ENCODE measurements around the gene GLG1.
A peak's percentile ranks its signal among the peaks of the same experiment; 100 is the strongest.

Gene GLG1

DNA sequence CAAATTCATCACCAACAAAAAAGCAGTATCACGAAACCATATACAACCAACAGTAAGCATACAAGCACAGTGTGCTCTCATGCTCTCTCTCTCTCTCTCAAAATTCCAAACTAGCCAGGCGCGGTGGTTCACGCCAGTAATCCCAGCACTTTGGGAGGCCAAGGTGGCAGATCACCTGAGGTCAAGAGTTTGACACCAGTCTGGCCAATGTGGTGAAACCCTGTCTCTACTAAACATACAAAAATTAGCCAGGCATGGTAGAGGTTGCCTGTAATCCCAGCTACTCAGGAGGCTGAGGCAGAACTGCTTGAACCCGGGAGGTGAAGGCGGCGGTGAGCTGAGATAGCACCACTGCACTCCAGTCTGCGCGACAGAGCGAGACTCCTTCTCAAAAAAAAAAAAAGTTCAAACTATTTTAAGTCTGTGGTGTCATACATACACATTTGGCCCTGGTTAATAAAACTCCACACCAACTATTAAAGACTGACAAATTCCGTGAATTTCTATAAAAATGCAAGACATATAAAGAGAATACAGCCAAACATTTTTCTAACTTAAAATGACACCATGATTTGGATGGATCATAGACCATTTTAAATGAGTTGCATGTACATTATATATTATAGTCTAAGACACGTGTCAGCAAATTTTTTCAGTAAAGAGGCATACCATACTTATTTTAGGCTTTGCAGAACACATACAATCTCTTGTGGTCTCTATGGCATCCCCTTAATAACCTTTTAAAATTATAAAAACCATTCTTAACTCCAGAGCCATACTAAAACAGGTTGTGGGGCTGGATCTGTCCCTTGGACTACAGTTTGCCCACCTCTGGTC, 30.9 kb downstream of the GLG1 start:
- Mint-ChIP-seq H3K36me3 (ENCODE audit: low read depth) (peaks cover 11% of the 10 kb centered on the region), H3K27ac (no peak overlapping the region), H3K4me3 (no peak overlapping the region), H3K9me3 (no peaks in the 10 kb centered on the region), H3K27me3 (no peaks in the 10 kb centered on the region), H3K4me1 (ENCODE audit: low read depth) (peaks cover 42% of the 10 kb centered on the region)
- intact Hi-C loops (cut with micrococcal nuclease), result no loop called here

DNA sequence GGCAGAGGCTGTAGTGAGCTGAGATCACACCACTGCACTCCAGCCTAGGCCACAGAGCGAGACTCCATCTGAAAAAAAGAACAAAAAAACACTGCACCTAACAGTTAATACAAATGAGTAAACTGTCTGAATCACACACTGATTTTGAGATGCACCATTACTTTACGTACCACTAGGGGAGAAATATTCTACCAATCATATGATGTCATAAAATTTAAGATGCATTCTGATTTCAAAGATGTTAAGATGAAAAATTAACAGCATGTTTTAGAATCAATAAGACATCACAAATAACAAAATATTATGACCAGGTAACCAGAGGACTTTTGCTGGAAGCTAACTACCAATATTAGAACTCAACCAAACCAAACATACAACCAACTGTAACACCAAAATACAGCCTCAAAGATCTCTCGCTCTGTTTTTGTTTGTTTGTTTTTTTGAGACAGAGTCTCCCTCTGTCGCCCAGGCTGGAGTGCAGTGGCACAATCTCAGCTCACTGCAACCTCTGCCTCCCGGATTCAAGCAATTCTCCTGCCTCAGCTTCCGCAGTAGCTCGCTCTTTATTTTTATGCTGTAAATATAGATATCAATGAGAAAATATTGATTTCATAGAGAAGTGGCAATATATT, 31.6 kb downstream of the GLG1 start:
- H3K27ac Mint-ChIP-seq, result no peak overlapping the region
- intact Hi-C loops (cut with micrococcal nuclease), result no loop called here
- no peak overlapping the region for H3K4me3 Mint-ChIP-seq
- H3K4me1 Mint-ChIP-seq (ENCODE audit: low read depth), result peaks cover 36% of the 10 kb centered on the region
- H3K27me3 Mint-ChIP-seq, result no peaks in the 10 kb centered on the region
- H3K9me3 Mint-ChIP-seq, result no peaks in the 10 kb centered on the region
- H3K36me3 Mint-ChIP-seq (ENCODE audit: low read depth), result peaks cover 11% of the 10 kb centered on the region

GRCh38 chr16:74574146-74574545, 32.8 kb downstream of the GLG1 start:
- Mint-ChIP-seq H3K36me3 (ENCODE audit: low read depth) (peaks cover 11% of the 10 kb centered on the region), H3K27me3 (no peaks in the 10 kb centered on the region), H3K4me1 (ENCODE audit: low read depth) (peaks cover 31% of the 10 kb centered on the region), H3K27ac (no peak overlapping the region), H3K4me3 (no peak overlapping the region), H3K9me3 (no peaks in the 10 kb centered on the region)
- intact Hi-C loops (cut with micrococcal nuclease), result no loop called here

GRCh38 chr16:74573622-74574021, 33.3 kb downstream of the GLG1 start:
- H3K9me3 Mint-ChIP-seq, result no peaks in the 10 kb centered on the region
- H3K27ac Mint-ChIP-seq, result no peak overlapping the region

GRCh38 chr16:74570412-74571301, 36.3 kb downstream of the GLG1 start:
- no peaks in the 10 kb centered on the region for H3K27me3 Mint-ChIP-seq
- H3K36me3 Mint-ChIP-seq (ENCODE audit: low read depth), result peaks cover 21% of the 10 kb centered on the region
- H3K27ac Mint-ChIP-seq, result no peak overlapping the region
- peaks cover 22% of the 10 kb centered on the region for H3K4me1 Mint-ChIP-seq (ENCODE audit: low read depth)
- no peaks in the 10 kb centered on the region for H3K9me3 Mint-ChIP-seq
- H3K4me3 Mint-ChIP-seq, result no peak overlapping the region
- intact Hi-C loops (cut with micrococcal nuclease), result no loop called here

More at GRCh38 chr16:74573622-74574021, 33.3 kb downstream of the GLG1 start:
- peaks cover 26% of the 10 kb centered on the region for H3K4me1 Mint-ChIP-seq (ENCODE audit: low read depth)
- peaks cover 11% of the 10 kb centered on the region for H3K36me3 Mint-ChIP-seq (ENCODE audit: low read depth)
- H3K4me3 Mint-ChIP-seq, result no peak overlapping the region
- no peaks in the 10 kb centered on the region for H3K27me3 Mint-ChIP-seq
- intact Hi-C loops (cut with micrococcal nuclease), result no loop called here

GRCh38 chr16:74568961-74569631, 37.8 kb downstream of the GLG1 start:
- intact Hi-C loops (cut with micrococcal nuclease), result no loop called here
- no peak overlapping the region for H3K4me3 Mint-ChIP-seq
- peaks cover 25% of the 10 kb centered on the region for H3K36me3 Mint-ChIP-seq (ENCODE audit: low read depth)
- no peaks in the 10 kb centered on the region for H3K27me3 Mint-ChIP-seq
- H3K9me3 Mint-ChIP-seq, result no peaks in the 10 kb centered on the region
- H3K27ac Mint-ChIP-seq, result no peak overlapping the region
- H3K4me1 Mint-ChIP-seq (ENCODE audit: low read depth), result peaks cover 34% of the 10 kb centered on the region

- Mint-ChIP-seq H3K4me3 (no peak overlapping the region), H3K9me3 (no peaks in the 10 kb centered on the region), H3K27me3 (no peaks in the 10 kb centered on the region), H3K27ac (no peak overlapping the region), H3K4me1 (ENCODE audit: low read depth) (peaks cover 39% of the 10 kb centered on the region), H3K36me3 (ENCODE audit: low read depth) (peaks cover 30% of the 10 kb centered on the region)
- intact Hi-C loops (cut with micrococcal nuclease), result no loop called here
Measured at GRCh38 chr16:74567901-74568300, 39.0 kb downstream of the GLG1 start.

DNA sequence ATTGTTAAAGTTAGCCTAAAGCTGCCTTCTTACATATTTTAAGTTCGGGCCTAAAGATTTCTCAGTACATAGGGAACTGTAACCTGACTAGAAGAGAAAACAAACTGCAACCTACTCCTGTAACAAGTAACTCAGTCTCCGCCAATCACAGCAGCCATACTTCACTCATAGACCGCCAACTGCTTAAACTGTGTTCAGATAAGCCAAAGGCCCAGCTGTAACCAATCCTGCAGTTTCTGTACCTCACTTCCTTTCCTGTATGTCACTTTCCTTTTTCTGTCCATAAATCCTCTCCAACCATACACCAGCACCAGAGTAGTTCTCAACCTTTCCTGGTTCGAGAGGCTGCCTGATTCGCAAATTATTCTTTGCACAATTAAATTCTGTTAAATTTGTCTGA, 41.5 kb downstream of the GLG1 start:
- Mint-ChIP-seq H3K9me3 (no peaks in the 10 kb centered on the region), H3K36me3 (ENCODE audit: low read depth) (peaks cover 22% of the 10 kb centered on the region), H3K27me3 (no peaks in the 10 kb centered on the region), H3K27ac (peak overlapping the region; percentile 9), H3K4me3 (no peak overlapping the region), H3K4me1 (ENCODE audit: low read depth) (peaks cover 42% of the 10 kb centered on the region)
- intact Hi-C loops (cut with micrococcal nuclease), result no loop called here

DNA sequence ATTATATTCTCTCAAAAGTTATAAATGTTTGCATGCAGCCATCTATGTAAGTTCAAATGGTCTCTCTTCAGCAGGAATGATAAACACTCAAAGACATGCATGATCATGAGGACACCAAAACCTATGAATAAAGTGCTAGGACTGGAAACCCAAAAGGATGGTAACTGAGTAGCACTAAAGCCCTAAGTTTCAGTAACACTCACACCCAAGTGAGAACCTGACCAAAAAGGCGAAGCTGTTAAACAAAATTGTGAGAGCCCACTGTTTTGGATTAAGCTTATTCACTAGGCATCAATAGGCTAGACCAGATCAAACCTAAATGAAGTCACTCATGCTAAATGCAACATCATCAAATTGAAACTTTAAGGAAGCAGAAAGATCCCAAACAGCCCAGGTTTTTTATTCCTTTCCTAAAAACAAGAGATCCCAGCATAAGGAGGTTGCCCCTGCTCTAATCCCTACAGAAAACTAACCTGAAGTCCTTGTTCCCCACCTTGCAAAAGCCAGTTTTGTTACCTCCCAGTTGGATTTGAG, 42.4 kb downstream of the GLG1 start:
- Mint-ChIP-seq H3K4me3 (no peak overlapping the region), H3K9me3 (no peaks in the 10 kb centered on the region), H3K4me1 (ENCODE audit: low read depth) (peaks cover 42% of the 10 kb centered on the region), H3K27ac (peak overlapping the region; percentile 65), H3K27me3 (no peaks in the 10 kb centered on the region), H3K36me3 (ENCODE audit: low read depth) (peaks cover 22% of the 10 kb centered on the region)
- intact Hi-C loops (cut with micrococcal nuclease), result loop anchor here (5.0 kb wide), 1 partner anchor 38 kb away; no protein-coding TSS in a partner anchor

- Mint-ChIP-seq H3K4me3 (no peak overlapping the region), H3K9me3 (no peaks in the 10 kb centered on the region), H3K27ac (peak overlapping the region; percentile 65), H3K27me3 (no peaks in the 10 kb centered on the region), H3K36me3 (ENCODE audit: low read depth) (peaks cover 22% of the 10 kb centered on the region), H3K4me1 (ENCODE audit: low read depth) (peaks cover 42% of the 10 kb centered on the region)
- intact Hi-C loops (cut with micrococcal nuclease), result loop anchor here (5.0 kb wide), 1 partner anchor 38 kb away; no protein-coding TSS in a partner anchor
Measured at GRCh38 chr16:74563828-74564263, 43.1 kb downstream of the GLG1 start.

DNA sequence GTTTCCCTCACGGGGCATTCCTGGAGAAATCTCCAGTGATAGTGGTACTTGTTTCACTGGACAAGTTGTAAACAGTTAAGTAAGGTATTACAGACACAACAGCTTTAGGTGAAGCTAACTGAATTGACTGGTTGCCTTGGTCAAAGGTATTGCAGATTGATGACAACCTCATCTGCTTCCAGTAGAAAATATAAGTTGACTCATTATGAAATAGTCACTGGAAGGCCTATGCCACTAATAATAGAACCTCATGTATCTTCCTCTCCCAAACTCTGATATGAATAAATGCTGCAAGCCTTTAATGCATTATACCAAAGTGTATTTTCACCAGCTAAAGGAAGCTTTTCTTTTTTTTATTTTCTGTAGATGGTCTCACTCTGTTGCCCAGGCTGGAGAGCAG, 44.8 kb downstream of the GLG1 start:
- no peak overlapping the region for H3K27ac Mint-ChIP-seq
- H3K4me1 Mint-ChIP-seq (ENCODE audit: low read depth), result peaks cover 42% of the 10 kb centered on the region
- intact Hi-C loops (cut with micrococcal nuclease), result loop anchor here (5.0 kb wide), 1 partner anchor 40 kb away; no protein-coding TSS in a partner anchor

DNA sequence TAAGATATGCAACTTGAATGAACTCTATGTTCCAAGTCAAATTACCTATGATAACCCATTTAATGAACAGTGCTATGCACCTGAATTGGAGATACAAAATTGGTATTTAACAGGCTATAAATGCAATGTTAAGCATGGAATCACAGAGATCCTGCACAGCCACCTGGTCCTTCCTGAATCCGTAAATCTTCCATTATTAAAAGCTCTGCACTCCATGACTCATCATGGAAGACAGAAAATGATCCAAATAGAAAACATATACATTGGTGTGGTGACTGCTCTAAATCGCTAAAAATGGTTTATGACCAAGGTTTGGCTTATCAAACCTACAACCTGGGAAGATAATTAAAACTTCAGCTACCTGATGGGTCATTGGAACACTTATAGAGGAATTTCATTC, 45.3 kb downstream of the GLG1 start:
- Mint-ChIP-seq H3K27ac (no peak overlapping the region), H3K36me3 (ENCODE audit: low read depth) (peaks cover 22% of the 10 kb centered on the region), H3K27me3 (no peaks in the 10 kb centered on the region), H3K4me3 (no peak overlapping the region), H3K9me3 (no peaks in the 10 kb centered on the region), H3K4me1 (ENCODE audit: low read depth) (peaks cover 42% of the 10 kb centered on the region)
- intact Hi-C loops (cut with micrococcal nuclease), result loop anchor here (5.0 kb wide), 1 partner anchor 41 kb away; no protein-coding TSS in a partner anchor

More for the DNA sequence above, 44.8 kb downstream of the GLG1 start:
- peaks cover 22% of the 10 kb centered on the region for H3K36me3 Mint-ChIP-seq (ENCODE audit: low read depth)
- H3K4me3 Mint-ChIP-seq, result no peak overlapping the region
- H3K9me3 Mint-ChIP-seq, result no peaks in the 10 kb centered on the region
- no peaks in the 10 kb centered on the region for H3K27me3 Mint-ChIP-seq

- Mint-ChIP-seq H3K27me3 (no peaks in the 10 kb centered on the region), H3K4me1 (ENCODE audit: low read depth) (peaks cover 36% of the 10 kb centered on the region), H3K27ac (no peak overlapping the region), H3K9me3 (no peaks in the 10 kb centered on the region), H3K36me3 (ENCODE audit: low read depth) (peaks cover 14% of the 10 kb centered on the region), H3K4me3 (no peak overlapping the region)
- intact Hi-C loops (cut with micrococcal nuclease), result loop anchor here (5.0 kb wide), 1 partner anchor 41 kb away; no protein-coding TSS in a partner anchor
Measured at GRCh38 chr16:74560912-74561311, 46.0 kb downstream of the GLG1 start.
